Hepatocyte (in vitro differentiated cells): Measurements from ENCODE around the gene CYP8B1.

Experiments used
- CTCF ChIP-seq: fragments of 200-600 bp; sonication (generic); IDR thresholded peaks from 2 replicates; pipeline ENCODE4 v1.5.1; 2016; ENCODE audit warnings: antibody characterized with exemption, mild to moderate bottlenecking; ENCODE audit not compliant: poor library complexity
- EZH2 ChIP-seq: fragments of 200-600 bp; sonication (generic); IDR thresholded peaks from 2 replicates; pipeline ENCODE4 v1.6.1; 2016; ENCODE audit warnings: antibody characterized with exemption, mild to moderate bottlenecking, borderline replicate concordance
- EZH2phosphoT487 ChIP-seq: fragments of 200-600 bp; sonication (generic); IDR thresholded peaks from one replicate; pipeline ENCODE4 v1.6.1; 2018; ENCODE audit warnings: antibody characterized with exemption, mild to moderate bottlenecking, low read depth, moderate library complexity; ENCODE audit not compliant: unreplicated experiment, severe bottlenecking

GRCh38 chr3:42871592-42872196, 4.0 kb downstream of the CYP8B1 start:
- no peak for TF ChIP-seq CTCF
- no peak for TF ChIP-seq EZH2phosphoT487
- no peak for TF ChIP-seq EZH2
